ENCODE measurements around the gene SBF2.

- TF ChIP-seq ZFP1 (CRISPR knock-in tag; IDR thresholded peaks at IDR 0.05), result no peak
- no peak for TF ChIP-seq POLR2A (conservative IDR thresholded peaks at IDR 0.05)
- TF ChIP-seq ZFP91 (CRISPR knock-in tag; IDR thresholded peaks at IDR 0.05), result no peak
- TF ChIP-seq ELK1 (CRISPR knock-in tag; IDR thresholded peaks at IDR 0.05), result no peak
- TF ChIP-seq FOXM1 (IDR thresholded peaks at IDR 0.05; ENCODE audit: low read depth), result no peak
- TF ChIP-seq FOXM1 (CRISPR knock-in tag; IDR thresholded peaks at IDR 0.05; ENCODE audit: low read depth), result no peak
- no peak for TF ChIP-seq ZFP36 (IDR thresholded peaks at IDR 0.05; ENCODE audit: low read depth, low read length, partially characterized antibody)
- no peak for TF ChIP-seq EP300 (IDR thresholded peaks at IDR 0.05; ENCODE audit: low read length)
These were observed 541.0 kb downstream of the SBF2 start for GRCh38 chr11:9753021-9753420.
